Measurements from ENCODE around the gene SMR3B. TPM values are rescaled to one million over a fixed set of nuclear protein-coding genes. Genes with fewer than 3 reads are reported as not detected.

SMR3B gene
- not detected for total RNA-seq

- H3K4me3 ChIP-seq: no peak within 1 kb of the TSS
Measured at GRCh38 chr4:70382691-70383181, at the start of gene SMR3B. Gene SMR3B (plus strand): TSS chr4:70383131. CDS start chr4:70384511, 1,380 bp downstream.

GRCh38 chr4:70334681-70335080 is 48.2 kb upstream of the SMR3B start, which contains the start of gene CABS1:
Gene CABS1 (plus strand): TSS chr4:70334981. CDS start chr4:70335040, 59 bp downstream.
- no peak within 1 kb of the TSS for H3K4me3 ChIP-seq
- no peak for TF ChIP-seq POLR2AphosphoS5 (IDR thresholded peaks at IDR 0.05)
- TF ChIP-seq CTCF (IDR thresholded peaks at IDR 0.05): no peak
- TF ChIP-seq EP300 (IDR thresholded peaks at IDR 0.05): no peak
- TF ChIP-seq POLR2A (IDR thresholded peaks at IDR 0.05): no peak
- H3K36me3 ChIP-seq: no peaks in the 10 kb centered on the region
- H3K27me3 ChIP-seq: no peaks in the 10 kb centered on the region
- H3K9me3 ChIP-seq: no peaks in the 10 kb centered on the region
- no peaks in the 10 kb centered on the region for H3K4me1 ChIP-seq
- H3K27ac ChIP-seq: no peak within 1 kb of the TSS
- ATAC-seq: no peak
- WGBS, 2 donors (ENCODE audit: low coverage in 1 of 2): 83 to 97% methylated on average over 3 of the region's 3 CpGs

More at GRCh38 chr4:70382691-70383181, at the start of gene SMR3B:
- Histone ChIP-seq H3K27ac (no peak within 1 kb of the TSS), H3K4me1 (no peaks in the 10 kb centered on the region), H3K36me3 (no peaks in the 10 kb centered on the region), H3K27me3 (no peaks in the 10 kb centered on the region), H3K9me3 (no peaks in the 10 kb centered on the region)
- WGBS, 2 donors (ENCODE audit: low coverage in 1 of 2): 70 to 76% methylated on average over 5 of the region's 5 CpGs
- no peak for ATAC-seq
- TF ChIP-seq CTCF (IDR thresholded peaks at IDR 0.05) (no peak), POLR2A (IDR thresholded peaks at IDR 0.05) (no peak), POLR2AphosphoS5 (IDR thresholded peaks at IDR 0.05) (no peak), EP300 (IDR thresholded peaks at IDR 0.05) (no peak)

- 76 to 87% methylated on average over 5 of the region's 5 CpGs for WGBS, 2 donors (ENCODE audit: low coverage in 1 of 2)
- H3K4me3 ChIP-seq: no peak overlapping the region
- H3K27me3 ChIP-seq: no peaks in the 10 kb centered on the region
- H3K36me3 ChIP-seq: no peaks in the 10 kb centered on the region
- no peaks in the 10 kb centered on the region for H3K9me3 ChIP-seq
- no peaks in the 10 kb centered on the region for H3K4me1 ChIP-seq
- no peak overlapping the region for H3K27ac ChIP-seq
- no peak for TF ChIP-seq POLR2AphosphoS5 (IDR thresholded peaks at IDR 0.05)
- TF ChIP-seq CTCF (IDR thresholded peaks at IDR 0.05): no peak
- no peak for TF ChIP-seq EP300 (IDR thresholded peaks at IDR 0.05)
- TF ChIP-seq POLR2A (IDR thresholded peaks at IDR 0.05): no peak
- no peak for ATAC-seq
Measured at GRCh38 chr4:70336043-70336442, 46.9 kb upstream of the SMR3B start.

GRCh38 chr4:70337886-70338420 is 45.0 kb upstream of the SMR3B start:
- H3K36me3 ChIP-seq: no peaks in the 10 kb centered on the region
- no peak for ATAC-seq
- no peak overlapping the region for H3K27ac ChIP-seq
- no peak for TF ChIP-seq POLR2AphosphoS5 (IDR thresholded peaks at IDR 0.05)
- TF ChIP-seq EP300 (IDR thresholded peaks at IDR 0.05): no peak
- no peak for TF ChIP-seq POLR2A (IDR thresholded peaks at IDR 0.05)
- no peak for TF ChIP-seq CTCF (IDR thresholded peaks at IDR 0.05)
- 57 to 86% methylated on average over 1 of the region's 1 CpG for WGBS, 2 donors (ENCODE audit: low coverage in 1 of 2)
- H3K27me3 ChIP-seq: no peaks in the 10 kb centered on the region
- no peaks in the 10 kb centered on the region for H3K4me1 ChIP-seq
- no peaks in the 10 kb centered on the region for H3K9me3 ChIP-seq
- H3K4me3 ChIP-seq: no peak overlapping the region

GRCh38 chr4:70356185-70356584 is 26.7 kb upstream of the SMR3B start:
- Histone ChIP-seq H3K36me3 (no peaks in the 10 kb centered on the region), H3K27ac (no peak overlapping the region), H3K9me3 (no peaks in the 10 kb centered on the region), H3K27me3 (no peaks in the 10 kb centered on the region), H3K4me3 (no peak overlapping the region), H3K4me1 (no peaks in the 10 kb centered on the region)
- TF ChIP-seq CTCF (IDR thresholded peaks at IDR 0.05) (no peak), POLR2A (IDR thresholded peaks at IDR 0.05) (no peak), EP300 (IDR thresholded peaks at IDR 0.05) (no peak), POLR2AphosphoS5 (IDR thresholded peaks at IDR 0.05) (no peak)
- ATAC-seq: no peak
- whole genome bisulfite sequencing, 2 donors (ENCODE audit: low coverage in 1 of 2): 15 to 17% methylated on average over 1 of the region's 1 CpG
